Spleen (tissue), 11 donors: ENCODE measurements around the gene MYO3B. TPM values are rescaled to one million over a fixed set of nuclear protein-coding genes. Genes with fewer than 3 reads are reported as not detected.

Experiments used
- DNase-seq: peaks from one replicate; pipeline ENCODE4 v3.0.0-alpha.2; 2020
- H3K27ac ChIP-seq, 8 donors: fragments of 200-600 bp; sonication (generic) in 7 of 8; 1 replicate in 4 of 8; 2 replicates in 4 of 8; pipeline versions ENCODE4 v1.5.0 to v1.8.0; 2016 to 2021; ENCODE audit warnings: inconsistent platforms in 4 of 8, mild to moderate bottlenecking in 4 of 8, moderate library complexity in 1 of 8
- H3K27me3 ChIP-seq, 7 donors: fragments of 200-600 bp; sonication (generic) in 6 of 7; replicated peaks in 1 of 7; 1 replicate in 4 of 7; 2 replicates in 3 of 7; pipeline versions ENCODE4 v1.5.0 to v1.8.0; 2016 to 2021; ENCODE audit warnings: inconsistent platforms in 3 of 7, mild to moderate bottlenecking in 1 of 7
- H3K36me3 ChIP-seq, 6 donors: fragments of 200-600 bp; sonication (generic) in 5 of 6; 1 replicate in 4 of 6; 2 replicates in 2 of 6; pipeline versions ENCODE4 v1.5.0 to v1.8.0; 2016 to 2021; ENCODE audit warnings: inconsistent platforms in 2 of 6
- H3K4me1 ChIP-seq, 6 donors: fragments of 200-600 bp; sonication (generic) in 5 of 6; 1 replicate in 3 of 6; 2 replicates in 3 of 6; pipeline versions ENCODE4 v1.5.0 to v1.8.0; 2016 to 2021; ENCODE audit warnings: inconsistent platforms in 3 of 6
- H3K4me3 ChIP-seq, 8 donors: fragments of 200-600 bp; sonication (generic) in 7 of 8; 1 replicate in 4 of 8; 2 replicates in 4 of 8; pipeline versions ENCODE4 v1.5.0 to v1.8.0; 2016 to 2021; ENCODE audit warnings: inconsistent platforms in 4 of 8, mild to moderate bottlenecking in 4 of 8, moderate library complexity in 2 of 8
- H3K9me3 ChIP-seq, 8 donors: fragments of 200-600 bp; sonication (generic) in 7 of 8; 1 replicate in 4 of 8; 2 replicates in 4 of 8; pipeline versions ENCODE4 v1.5.0 to v1.8.0; 2016 to 2021; ENCODE audit warnings: inconsistent platforms in 4 of 8
- POLR2A ChIP-seq, 3 donors: fragments of 450-650 bp; IDR thresholded peaks; one replicate each; pipeline ENCODE4 v1.5.1; 2017; ENCODE audit warnings: antibody characterized with exemption in 3 of 3, mild to moderate bottlenecking in 1 of 3
- POLR2AphosphoS5 ChIP-seq, 3 donors: sonication (generic); formaldehyde crosslinking; IDR thresholded peaks; one replicate each; pipeline ENCODE4 v1.5.1; 2017; ENCODE audit warnings: antibody characterized with exemption in 3 of 3
- WGBS, 5 donors: extraction: QIAGEN DNeasy Blood & Tissue Kit in 3 of 5; methylation state at CpG; one replicate each; pipeline versions ENCODE4 v1.1.5 to v1.1.7; 2013 to 2018; 5-methylcytosine and 5-hydroxymethylcytosine counted together
- intact Hi-C: fragments of 100-400 bp; cut with DNase I; formaldehyde crosslinking; loops from one replicate; pipeline ENCODE4 v1.15.0; 2023; ENCODE audit warnings: low total_unique reads
- polyA plus RNA-seq, 3 donors: library from polyadenylated mRNA; stranded (reverse); fragments of 200-250 nt; gene quantifications; one replicate each; pipeline ENCODE4 v1.2.1, GENCODE V29; 2013
- total RNA-seq, 7 donors: library from RNA; depleted of rRNA in 3 of 7; stranded (reverse); fragments of >200 nt in 3 of 7; fragmentation: NEBNext Ultra II Directional in 4 of 7; extraction: Animal tissue kit (Norgen Biotek cat#: 25700) in 4 of 7; gene quantifications; one replicate each; pipeline versions ENCODE4 v1.1.0 to v1.2.1, GENCODE V29; 2016 to 2021
- TF ChIP-seq, protein P1 (sequence below), 11 experiments: fragments of 200-600 bp in 7 of 11; fragments of 450-650 bp in 4 of 11; sonication (generic) in 4 of 11; IDR thresholded peaks in 8 of 11; conservative IDR thresholded peaks in 3 of 11; 1 replicate in 7 of 11; 2 replicates in 4 of 11; pipeline versions ENCODE4 v1.4.0 to v1.8.0; 2016 to 2021; ENCODE audit warnings: antibody characterized with exemption in 11 of 11, inconsistent platforms in 4 of 11, mild to moderate bottlenecking in 1 of 11
- donor health status: healthy with polysubstance abuse.
- donor health status: DM: no; HTN: no; CAD: no; lungs with moderate emphysema.
- donor health status: DM: no; HTN: no; CAD: no.
- donor health status: Bipolar disorder and iron deficiency.
- donor health status: healthy.
- donor health status: DM: no; HTN: no; CAD: no.
- donor health status: DM: yes; HTN: yes; CAD: no.

The MYO3B gene
- total and polyA plus RNA-seq, 10 donors = 0.03 to 2.0 (median 0.58) TPM; not detected in 4

GRCh38 chr2:170156592-170156991 lies 21.4 kb upstream of the MYO3B start:
- Histone ChIP-seq H3K27ac (no peak overlapping the region), H3K4me3 (no peak overlapping the region), H3K4me1 (peaks cover 0 to 13% (median 4%) of the 10 kb centered on the region in 6 donors), H3K36me3 (no peaks in the 10 kb centered on the region), H3K27me3 (no peaks in the 10 kb centered on the region), H3K9me3 (no peaks in the 10 kb centered on the region)
- no peak for DNase-seq
- 79 to 91% (median 84%) methylated on average over 3 of the region's 3 CpGs for WGBS, 5 donors
- intact Hi-C loops = no loop called here
- TF ChIP-seq POLR2AphosphoS5 (IDR thresholded peaks at IDR 0.05) (no peak), POLR2A (IDR thresholded peaks at IDR 0.05) (no peak)
- TF ChIP-seq, protein P1, sequence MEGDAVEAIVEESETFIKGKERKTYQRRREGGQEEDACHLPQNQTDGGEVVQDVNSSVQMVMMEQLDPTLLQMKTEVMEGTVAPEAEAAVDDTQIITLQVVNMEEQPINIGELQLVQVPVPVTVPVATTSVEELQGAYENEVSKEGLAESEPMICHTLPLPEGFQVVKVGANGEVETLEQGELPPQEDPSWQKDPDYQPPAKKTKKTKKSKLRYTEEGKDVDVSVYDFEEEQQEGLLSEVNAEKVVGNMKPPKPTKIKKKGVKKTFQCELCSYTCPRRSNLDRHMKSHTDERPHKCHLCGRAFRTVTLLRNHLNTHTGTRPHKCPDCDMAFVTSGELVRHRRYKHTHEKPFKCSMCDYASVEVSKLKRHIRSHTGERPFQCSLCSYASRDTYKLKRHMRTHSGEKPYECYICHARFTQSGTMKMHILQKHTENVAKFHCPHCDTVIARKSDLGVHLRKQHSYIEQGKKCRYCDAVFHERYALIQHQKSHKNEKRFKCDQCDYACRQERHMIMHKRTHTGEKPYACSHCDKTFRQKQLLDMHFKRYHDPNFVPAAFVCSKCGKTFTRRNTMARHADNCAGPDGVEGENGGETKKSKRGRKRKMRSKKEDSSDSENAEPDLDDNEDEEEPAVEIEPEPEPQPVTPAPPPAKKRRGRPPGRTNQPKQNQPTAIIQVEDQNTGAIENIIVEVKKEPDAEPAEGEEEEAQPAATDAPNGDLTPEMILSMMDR (IDR thresholded peaks at IDR 0.05 in 8 of 11, conservative IDR thresholded peaks at IDR 0.05 in 3 of 11) = no peak

- Histone ChIP-seq H3K36me3 (no peaks in the 10 kb centered on the region), H3K9me3 (no peaks in the 10 kb centered on the region), H3K4me3 (no peak overlapping the region), H3K27me3 (no peaks in the 10 kb centered on the region), H3K27ac (no peak overlapping the region), H3K4me1 (peaks cover 0 to 13% (median 4%) of the 10 kb centered on the region in 6 donors)
- no peak for TF ChIP-seq POLR2A (IDR thresholded peaks at IDR 0.05)
- no peak for TF ChIP-seq POLR2AphosphoS5 (IDR thresholded peaks at IDR 0.05)
- TF ChIP-seq, protein P1 (IDR thresholded peaks at IDR 0.05 in 8 of 11, conservative IDR thresholded peaks at IDR 0.05 in 3 of 11) = no peak
- no peak for DNase-seq
- intact Hi-C loops = no loop called here
- WGBS, 5 donors = 69 to 86% (median 83%) methylated on average over 3 of the region's 3 CpGs
Observed at GRCh38 chr2:170157025-170157684, 20.8 kb upstream of the MYO3B start.

DNA sequence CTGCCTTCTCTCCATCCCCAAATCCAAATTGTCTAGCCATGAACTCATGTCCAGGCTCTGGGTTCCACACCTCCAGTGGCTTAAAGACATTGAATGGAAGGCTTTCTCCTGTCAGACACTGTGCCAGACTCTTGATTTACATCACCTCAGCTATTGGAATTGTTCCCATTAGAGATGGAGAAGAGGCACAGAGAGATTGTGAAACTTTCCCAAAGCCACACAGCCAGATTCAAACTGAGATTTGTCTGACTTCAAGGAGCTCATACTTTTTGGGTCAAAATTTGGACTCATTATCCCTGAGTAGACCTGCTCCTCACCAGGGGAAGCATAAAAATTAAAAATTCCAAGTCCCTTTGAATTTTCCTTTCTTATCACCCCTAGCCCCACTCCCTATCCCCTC lies 18.9 kb upstream of the MYO3B start:
- no peaks in the 10 kb centered on the region for H3K9me3 ChIP-seq
- H3K27me3 ChIP-seq = no peaks in the 10 kb centered on the region
- no peaks in the 10 kb centered on the region for H3K36me3 ChIP-seq
- no peak for DNase-seq
- no peak for TF ChIP-seq POLR2AphosphoS5 (IDR thresholded peaks at IDR 0.05)
- TF ChIP-seq, protein P1 (IDR thresholded peaks at IDR 0.05 in 8 of 11, conservative IDR thresholded peaks at IDR 0.05 in 3 of 11) = no peak
- no peak for TF ChIP-seq POLR2A (IDR thresholded peaks at IDR 0.05)
- intact Hi-C loops = no loop called here
- H3K4me3 ChIP-seq = no peak overlapping the region
- H3K4me1 ChIP-seq = peaks cover 0 to 13% (median 4%) of the 10 kb centered on the region in 6 donors
- H3K27ac ChIP-seq = no peak overlapping the region

GRCh38 chr2:170161516-170162270 lies 16.3 kb upstream of the MYO3B start:
- Histone ChIP-seq H3K9me3 (no peaks in the 10 kb centered on the region), H3K27ac (peak overlapping the region in 2 of 8 donors; percentile 6 to 26), H3K27me3 (no peaks in the 10 kb centered on the region), H3K4me1 (no peaks in the 10 kb centered on the region), H3K4me3 (no peak overlapping the region), H3K36me3 (no peaks in the 10 kb centered on the region)
- TF ChIP-seq, protein P1 (IDR thresholded peaks at IDR 0.05 in 8 of 11, conservative IDR thresholded peaks at IDR 0.05 in 3 of 11) = no peak
- TF ChIP-seq POLR2AphosphoS5 (IDR thresholded peaks at IDR 0.05) = no peak
- TF ChIP-seq POLR2A (IDR thresholded peaks at IDR 0.05) = no peak
- no peak for DNase-seq
- WGBS, 5 donors = 81 to 89% (median 83%) methylated on average over 4 of the region's 4 CpGs
- intact Hi-C loops = no loop called here
